Esophagus muscularis mucosa (tissue), 4 donors: Measurements from ENCODE around the gene HSBP1L1. TPM values are rescaled to one million over a fixed set of nuclear protein-coding genes. Genes with fewer than 3 reads are reported as not detected.

ENCODE experiments used
- DNase-seq: peaks from one replicate; pipeline ENCODE4 v3.0.0-alpha.2; 2017; ENCODE audit errors: extremely low spot score
- H3K27ac ChIP-seq, 4 donors: fragments of 200-600 bp; sonication (generic); replicated peaks in 1 of 4; 1 replicate in 3 of 4; 2 replicates in 1 of 4; pipeline ENCODE4 v1.5.1; 2016 to 2019; ENCODE audit warnings: mild to moderate bottlenecking in 1 of 4
- H3K27me3 ChIP-seq, 4 donors: fragments of 200-600 bp; sonication (generic); one replicate each; pipeline versions ENCODE4 v1.5.1 to v1.6.0; 2016 to 2019
- H3K36me3 ChIP-seq, 4 donors: fragments of 200-600 bp; sonication (generic); one replicate each; pipeline ENCODE4 v1.5.1; 2016 to 2019
- H3K4me1 ChIP-seq, 4 donors: fragments of 200-600 bp; sonication (generic); one replicate each; pipeline ENCODE4 v1.5.1; 2016 to 2019
- H3K4me3 ChIP-seq, 4 donors: fragments of 200-600 bp; sonication (generic); 1 replicate in 2 of 4; 2 replicates in 2 of 4; pipeline ENCODE4 v1.5.1; 2016 to 2019; ENCODE audit warnings: mild to moderate bottlenecking in 4 of 4, moderate library complexity in 1 of 4
- H3K9me3 ChIP-seq, 4 donors: fragments of 200-600 bp; sonication (generic); 1 replicate in 3 of 4; 2 replicates in 1 of 4; pipeline ENCODE4 v1.5.1; 2016 to 2019
- EP300 ChIP-seq: sonication (generic); formaldehyde crosslinking; IDR thresholded peaks from one replicate; pipeline ENCODE4 v1.6.1; 2017; ENCODE audit warnings: antibody characterized with exemption
- POLR2A ChIP-seq: fragments of 450-650 bp; IDR thresholded peaks from one replicate; pipeline ENCODE4 v1.6.1; 2017; ENCODE audit warnings: antibody characterized with exemption, moderate library complexity, mild to moderate bottlenecking, low read depth
- POLR2AphosphoS5 ChIP-seq, 2 donors: sonication (generic); formaldehyde crosslinking; IDR thresholded peaks; one replicate each; pipeline ENCODE4 v1.6.1; 2017; ENCODE audit warnings: antibody characterized with exemption in 2 of 2
- WGBS: methylation state at CpG from one replicate; pipeline ENCODE4 v1.1.5; 2018; 5-methylcytosine and 5-hydroxymethylcytosine counted together
- intact Hi-C: fragments of 100-400 bp; cut with DNase I; formaldehyde crosslinking; loops from one replicate; pipeline ENCODE4 v1.15.1; 2023
- total RNA-seq, 4 donors: library from RNA; depleted of rRNA; stranded (reverse); fragments of >200 nt; gene quantifications; one replicate each; pipeline versions ENCODE4 v1.1.0 to v1.2.1, GENCODE V29; 2016
- TF ChIP-seq, protein P1 (sequence below), 3 experiments: fragments of 200-600 bp in 2 of 3; fragments of 450-650 bp in 1 of 3; sonication (generic) in 2 of 3; IDR thresholded peaks; one replicate each; pipeline ENCODE4 v1.5.1; 2017 to 2019; ENCODE audit warnings: antibody characterized with exemption in 3 of 3, mild to moderate bottlenecking in 2 of 3, moderate library complexity in 1 of 3

HSBP1L1 gene
- total RNA-seq, 4 donors from 2014 or later = 4.6 to 7.2 (median 6.6) TPM

DNA sequence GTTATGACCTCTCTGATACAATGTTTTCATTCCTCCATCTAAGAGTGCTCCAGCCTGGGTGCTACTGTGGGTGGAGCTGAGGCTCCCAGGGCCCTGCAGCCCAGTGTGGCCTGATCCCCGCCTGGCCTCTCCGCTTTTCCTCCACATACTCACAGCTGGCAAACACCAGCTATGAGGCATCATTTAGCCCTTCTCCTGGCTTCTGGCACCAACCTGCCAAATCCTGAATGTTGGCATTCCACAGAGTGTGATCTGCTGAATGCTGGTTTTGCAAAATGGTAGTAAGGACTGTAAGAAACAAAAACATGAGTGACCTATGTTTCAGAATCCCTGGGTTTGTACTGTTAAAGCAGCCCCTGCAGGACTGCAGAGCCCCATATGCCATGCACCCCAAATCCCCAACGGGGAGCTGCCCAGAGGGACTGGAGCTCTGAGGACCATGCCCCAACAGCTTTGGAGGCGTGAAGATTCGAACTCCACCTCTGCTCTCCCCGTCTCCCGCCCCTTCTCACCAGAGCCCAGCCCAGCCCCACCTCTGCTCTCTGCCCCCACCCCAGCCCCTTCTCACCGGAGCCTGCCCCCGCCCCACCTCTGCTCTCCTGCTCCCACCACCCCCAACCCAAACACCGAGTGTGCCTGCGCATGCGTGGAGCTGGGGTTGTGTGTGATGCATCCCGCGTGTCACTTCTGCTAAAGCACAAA lies 17.2 kb upstream of the HSBP1L1 start:
- H3K4me1 ChIP-seq = peaks cover 60 to 74% (median 67%) of the 10 kb centered on the region in 4 donors
- H3K27ac ChIP-seq = no peak overlapping the region
- DNase-seq = no peak
- 96% methylated on average over 14 of the region's 14 CpGs for WGBS
- no peaks in the 10 kb centered on the region for H3K9me3 ChIP-seq
- TF ChIP-seq POLR2AphosphoS5 (IDR thresholded peaks at IDR 0.05) = no peak
- TF ChIP-seq EP300 = no peak
- TF ChIP-seq, protein P1, sequence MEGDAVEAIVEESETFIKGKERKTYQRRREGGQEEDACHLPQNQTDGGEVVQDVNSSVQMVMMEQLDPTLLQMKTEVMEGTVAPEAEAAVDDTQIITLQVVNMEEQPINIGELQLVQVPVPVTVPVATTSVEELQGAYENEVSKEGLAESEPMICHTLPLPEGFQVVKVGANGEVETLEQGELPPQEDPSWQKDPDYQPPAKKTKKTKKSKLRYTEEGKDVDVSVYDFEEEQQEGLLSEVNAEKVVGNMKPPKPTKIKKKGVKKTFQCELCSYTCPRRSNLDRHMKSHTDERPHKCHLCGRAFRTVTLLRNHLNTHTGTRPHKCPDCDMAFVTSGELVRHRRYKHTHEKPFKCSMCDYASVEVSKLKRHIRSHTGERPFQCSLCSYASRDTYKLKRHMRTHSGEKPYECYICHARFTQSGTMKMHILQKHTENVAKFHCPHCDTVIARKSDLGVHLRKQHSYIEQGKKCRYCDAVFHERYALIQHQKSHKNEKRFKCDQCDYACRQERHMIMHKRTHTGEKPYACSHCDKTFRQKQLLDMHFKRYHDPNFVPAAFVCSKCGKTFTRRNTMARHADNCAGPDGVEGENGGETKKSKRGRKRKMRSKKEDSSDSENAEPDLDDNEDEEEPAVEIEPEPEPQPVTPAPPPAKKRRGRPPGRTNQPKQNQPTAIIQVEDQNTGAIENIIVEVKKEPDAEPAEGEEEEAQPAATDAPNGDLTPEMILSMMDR (IDR thresholded peaks at IDR 0.05) = no peak
- no peak for TF ChIP-seq POLR2A
- no peak overlapping the region for H3K4me3 ChIP-seq
- H3K27me3 ChIP-seq = no peaks in the 10 kb centered on the region
- intact Hi-C loops = no loop called here
- H3K36me3 ChIP-seq = peaks cover 9 to 26% (median 21%) of the 10 kb centered on the region in 4 donors

DNA sequence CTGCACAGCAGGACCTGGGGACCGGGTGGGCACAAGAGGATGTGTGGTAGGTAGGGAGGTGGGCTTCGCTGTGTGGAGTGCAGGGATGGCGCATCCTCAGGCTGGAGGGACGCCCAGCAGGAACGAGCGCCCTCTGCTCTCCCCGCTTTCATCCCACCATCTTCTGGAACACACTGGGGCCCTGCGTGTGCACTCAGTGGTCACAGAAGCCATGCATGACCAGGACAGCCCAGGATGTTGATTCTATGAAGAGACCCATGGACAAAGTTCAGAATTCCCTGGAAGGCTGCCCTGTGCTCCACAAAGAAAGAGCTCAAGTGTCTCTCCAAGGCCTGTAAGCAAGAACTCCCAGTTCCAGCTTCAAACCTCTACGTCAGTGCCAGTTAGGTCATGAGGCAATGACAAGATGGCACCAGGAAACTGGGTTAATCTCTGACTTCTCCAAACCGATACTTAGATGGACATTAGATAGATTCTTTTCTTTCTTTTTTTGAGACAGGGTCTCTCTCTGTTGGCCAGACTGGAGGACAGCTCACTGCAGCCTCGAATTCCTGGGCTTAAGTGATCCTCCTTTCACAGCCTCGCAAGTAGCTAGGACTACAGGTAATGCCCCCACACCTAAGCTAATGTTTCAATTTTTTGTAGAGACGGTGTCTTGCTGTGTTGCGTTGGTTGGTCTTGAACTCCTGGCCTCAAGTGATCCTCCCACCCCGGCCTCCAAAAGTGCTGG lies 16.4 kb upstream of the HSBP1L1 start:
- no peak overlapping the region for H3K27ac ChIP-seq
- H3K27me3 ChIP-seq = no peaks in the 10 kb centered on the region
- H3K36me3 ChIP-seq = peaks cover 1 to 18% (median 12%) of the 10 kb centered on the region in 4 donors
- TF ChIP-seq, protein P1 (IDR thresholded peaks at IDR 0.05) = no peak
- TF ChIP-seq POLR2AphosphoS5 (IDR thresholded peaks at IDR 0.05) (no peak), POLR2A (no peak), EP300 (no peak)
- H3K4me3 ChIP-seq = no peak overlapping the region
- DNase-seq = no peak
- H3K9me3 ChIP-seq = no peaks in the 10 kb centered on the region
- intact Hi-C loops = no loop called here
- H3K4me1 ChIP-seq = peaks cover 56 to 82% (median 70%) of the 10 kb centered on the region in 4 donors
- WGBS = 95% methylated on average over 13 of the region's 15 CpGs

DNA sequence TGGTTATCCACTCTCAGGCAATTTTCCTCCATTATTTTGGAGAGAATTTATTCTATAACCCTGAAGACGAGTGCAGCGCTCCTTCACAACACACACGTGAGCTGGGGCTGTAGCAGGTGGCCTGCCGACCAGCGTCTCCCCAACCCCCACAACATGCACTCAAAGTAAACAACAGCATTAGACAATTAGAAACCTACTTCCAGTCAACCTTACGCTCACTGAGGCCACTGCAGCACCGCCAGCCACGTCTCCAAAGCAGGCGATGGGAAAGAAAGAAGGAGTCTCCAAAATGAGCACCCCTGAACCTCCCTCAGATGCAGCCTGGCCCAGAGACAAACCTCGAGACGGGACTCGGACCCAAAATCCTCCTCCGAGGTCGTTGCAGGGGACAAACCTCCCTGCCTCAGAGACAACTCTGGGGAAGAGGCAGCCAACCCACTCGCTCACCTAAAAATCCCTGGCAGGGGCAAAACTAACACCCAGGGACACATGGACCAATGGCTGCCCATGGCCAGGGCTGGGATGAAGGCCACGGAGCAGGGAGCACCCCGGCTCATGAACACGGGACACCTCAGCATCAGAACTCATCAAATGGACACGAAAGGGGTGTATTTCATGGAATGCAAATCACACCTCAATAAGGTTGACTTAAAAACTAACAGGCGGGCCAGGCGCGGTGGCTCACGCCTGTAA lies 15.6 kb upstream of the HSBP1L1 start:
- Histone ChIP-seq H3K27ac (peak overlapping the region in 1 of 4 donors; percentile 43), H3K27me3 (no peaks in the 10 kb centered on the region), H3K36me3 (peaks cover 0 to 15% (median 5%) of the 10 kb centered on the region in 4 donors), H3K9me3 (no peaks in the 10 kb centered on the region), H3K4me1 (peaks cover 56 to 81% (median 68%) of the 10 kb centered on the region in 4 donors), H3K4me3 (peak overlapping the region in 1 of 4 donors; percentile 4)
- WGBS = 88% methylated on average over 20 of the region's 23 CpGs
- DNase-seq = no peak
- TF ChIP-seq POLR2A (no peak), EP300 (no peak), POLR2AphosphoS5 (IDR thresholded peaks at IDR 0.05) (no peak)
- TF ChIP-seq, protein P1 (IDR thresholded peaks at IDR 0.05) = no peak
- intact Hi-C loops = no loop called here

DNA sequence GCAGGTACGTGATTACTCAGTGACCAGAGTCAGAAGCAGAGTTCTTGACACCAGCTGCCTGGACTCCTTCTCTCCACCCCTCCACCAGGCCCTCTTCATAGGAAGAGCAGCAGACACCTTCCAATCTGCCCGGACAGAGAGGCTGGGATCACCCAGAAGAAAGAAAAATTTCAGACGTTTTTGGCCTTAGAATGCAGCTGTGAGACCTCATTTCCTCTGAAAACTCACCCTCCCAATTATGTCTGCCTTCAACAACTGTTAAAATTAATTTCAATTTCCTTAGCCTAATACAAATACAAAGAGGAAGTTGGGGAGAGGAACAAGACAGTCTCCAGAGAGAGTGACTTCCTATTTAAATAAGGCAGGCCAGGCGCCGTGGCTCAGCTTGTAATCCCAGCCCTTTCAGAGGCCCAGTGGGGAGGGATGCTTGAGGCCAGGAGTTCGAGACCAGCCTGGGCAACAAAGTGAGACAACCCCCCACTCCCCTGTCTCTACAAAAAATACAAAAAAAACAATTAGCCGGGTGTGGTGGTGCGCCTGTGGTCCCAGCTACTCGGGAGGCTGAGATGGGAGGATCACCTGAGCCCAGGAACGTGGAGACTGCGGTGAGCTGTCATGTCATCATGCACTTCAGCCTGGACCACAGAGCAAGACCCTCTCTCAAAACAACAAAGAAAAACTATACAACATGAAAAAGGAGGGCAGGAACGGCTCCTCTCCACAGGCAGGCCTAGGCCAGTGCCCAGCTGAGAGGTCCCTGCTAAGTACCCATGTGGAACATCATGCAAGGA lies 14.6 kb upstream of the HSBP1L1 start:
- no peak for DNase-seq
- TF ChIP-seq EP300 = no peak
- TF ChIP-seq POLR2AphosphoS5 (IDR thresholded peaks at IDR 0.05) = peak in 1 of 2 donors; percentile 50
- TF ChIP-seq POLR2A = no peak
- H3K27me3 ChIP-seq = no peaks in the 10 kb centered on the region
- peak overlapping the region; percentile 84 to 90 (median 89) for H3K27ac ChIP-seq
- WGBS = 43% methylated on average over 12 of the region's 12 CpGs
- no peaks in the 10 kb centered on the region for H3K9me3 ChIP-seq
- H3K4me3 ChIP-seq = peak overlapping the region; percentile 78 to 99 (median 98)
- H3K4me1 ChIP-seq = peaks cover 50 to 71% (median 58%) of the 10 kb centered on the region in 4 donors
- peaks cover 0 to 15% (median 5%) of the 10 kb centered on the region in 4 donors for H3K36me3 ChIP-seq
- intact Hi-C loops = loop anchor here (2.0 to 5.0 kb wide), 2 partner anchors 37 to 85 kb away; partner anchors contain the start of genes RBFA and TXNL4A
